ENCODE data around the gene TAAR6. TPM values are rescaled to one million over a fixed set of nuclear protein-coding genes. Genes with fewer than 3 reads are reported as not detected.
"Not testable (repeated sequence)": the region's sequence is repeated elsewhere in the genome, so short reads cannot be mapped to it uniquely, and the experiment has no call there.

TAAR6 gene
- polyA plus RNA-seq, 3 donors = 0.30 TPM; not detected in 2

- DNase-seq = no peak
Observed at GRCh38 chr6:132589454-132589853, 19.3 kb downstream of the TAAR6 start, which contains the start of gene TAAR5. Gene TAAR5 (minus strand): TSS chr6:132589741. CDS start chr6:132589686, 55 bp downstream.

DNA sequence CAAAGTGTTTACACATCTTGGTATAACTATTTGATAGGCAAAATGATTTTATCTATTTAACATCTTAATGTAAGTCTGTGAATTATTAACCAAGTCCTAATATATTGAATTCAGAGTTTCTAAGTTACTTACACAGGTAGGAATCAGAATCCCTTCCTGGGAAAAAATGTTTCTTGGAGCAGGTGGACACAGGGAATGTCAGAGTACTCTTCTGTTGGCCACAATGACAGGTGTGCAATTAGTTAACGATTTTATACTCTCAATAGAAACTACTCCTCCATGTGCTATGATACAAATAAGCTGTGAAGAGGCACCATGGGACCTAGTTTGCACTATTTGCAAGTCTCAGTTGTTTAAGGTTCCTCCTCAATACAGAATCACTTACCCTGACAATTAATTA lies 20.2 kb downstream of the TAAR6 start:
- no peak for DNase-seq

DNA sequence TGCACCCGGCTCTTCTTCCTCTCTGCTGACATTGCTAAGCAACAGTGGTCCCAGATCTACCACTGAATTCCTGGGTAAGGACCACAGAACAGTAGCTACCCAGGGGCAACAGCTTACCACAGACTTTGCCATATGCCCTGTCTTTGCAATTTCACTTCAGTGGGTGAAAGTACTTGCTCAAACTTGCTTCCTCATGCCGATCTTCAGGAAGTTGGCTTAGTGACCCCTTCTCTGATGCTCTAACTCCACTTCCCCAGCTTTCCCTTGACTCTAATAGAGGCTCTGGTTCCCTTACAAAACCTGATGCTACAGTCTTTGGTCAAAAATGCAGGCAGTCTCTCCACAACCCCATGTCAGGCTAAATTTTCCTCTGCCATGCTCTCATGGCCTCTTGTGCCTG lies 22.7 kb downstream of the TAAR6 start:
- DNase-seq = no peak

DNA sequence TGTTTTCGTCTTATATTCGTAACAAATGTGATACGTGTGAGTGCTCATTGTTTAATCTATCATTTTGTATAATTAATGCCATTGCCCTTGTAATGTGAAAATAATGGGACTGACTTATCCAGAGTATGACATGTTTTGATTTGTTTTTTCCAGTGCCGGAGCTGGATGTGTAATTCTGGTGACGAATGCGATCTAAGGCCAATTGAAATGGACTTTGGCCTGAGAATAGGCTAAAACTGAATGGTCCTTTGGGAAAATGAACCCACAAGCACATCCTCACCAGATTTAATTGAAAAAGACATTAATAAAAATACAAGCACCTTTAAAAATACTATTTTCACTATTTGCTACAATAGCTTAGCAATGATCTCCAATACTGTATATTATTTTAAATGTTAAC lies 26.1 kb downstream of the TAAR6 start:
- DNase-seq = no peak

DNA sequence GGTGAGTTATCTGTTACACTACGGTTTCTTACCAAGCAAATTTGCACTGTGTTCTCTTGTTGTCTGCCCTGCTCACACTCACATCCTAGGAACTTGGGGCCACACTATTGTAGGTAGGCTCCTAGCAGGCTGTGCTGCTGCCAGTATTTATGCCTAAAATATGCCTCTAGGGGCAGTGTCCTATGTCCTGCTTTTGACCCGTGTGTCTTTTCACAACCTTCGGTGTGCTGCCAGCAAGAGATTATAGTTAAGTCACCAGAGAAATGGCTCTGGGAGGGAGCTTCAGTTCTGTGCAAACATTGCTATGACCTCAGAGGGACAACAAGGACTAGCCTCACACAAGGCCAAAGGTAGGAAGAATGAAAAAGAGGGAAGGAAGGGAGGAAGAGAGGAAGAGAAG lies 28.4 kb downstream of the TAAR6 start:
- DNase-seq = no peak

DNA sequence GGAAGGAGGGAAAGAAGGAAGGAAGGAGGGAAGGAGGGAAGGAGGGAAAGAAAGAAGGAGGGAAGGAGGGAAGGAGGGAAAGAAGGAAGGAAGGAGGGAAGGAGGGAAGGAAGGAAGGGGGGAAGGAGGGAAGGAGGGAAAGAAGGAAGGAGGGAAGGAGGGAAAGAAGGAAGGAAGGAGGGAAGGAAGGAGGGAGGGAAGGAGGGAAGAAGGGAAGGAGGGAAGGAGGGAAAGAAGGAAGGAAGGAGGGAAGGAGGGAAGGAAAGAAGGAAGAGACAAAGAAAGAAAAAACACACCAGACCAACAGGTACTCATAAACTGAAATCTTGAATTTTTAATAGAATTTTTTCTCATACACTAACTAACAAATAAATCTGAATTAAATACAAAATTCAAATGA lies 30.8 kb downstream of the TAAR6 start:
- DNase-seq = not testable (repeated sequence)

- DNase-seq = no peak
Observed at GRCh38 chr6:132604635-132605152, 34.6 kb downstream of the TAAR6 start.

- no peak for DNase-seq
Observed at GRCh38 chr6:132607544-132608233, 37.6 kb downstream of the TAAR6 start.

DNA sequence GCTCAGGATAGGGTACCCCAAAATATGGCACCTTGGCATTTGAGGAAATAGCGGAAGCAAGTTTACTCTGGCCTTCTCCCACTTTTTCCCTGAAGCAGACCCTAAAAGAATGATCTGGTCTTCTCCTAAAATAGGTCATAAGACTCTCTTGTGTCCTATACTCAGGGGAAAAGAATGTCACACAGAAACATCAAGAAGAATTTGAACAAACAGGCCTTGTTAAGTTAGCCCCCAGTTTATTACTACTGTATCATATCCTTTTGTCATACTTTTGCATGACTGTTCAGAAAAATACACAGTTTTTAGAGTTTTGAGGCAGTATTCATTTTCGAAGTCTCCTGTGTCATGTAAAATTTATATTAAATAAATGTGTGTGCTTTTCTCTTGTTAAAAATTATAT lies 41.5 kb downstream of the TAAR6 start:
- DNase-seq = no peak

- DNase-seq = no peak
Observed at GRCh38 chr6:132612449-132613108, 42.5 kb downstream of the TAAR6 start.

GRCh38 chr6:132614554-132614953 lies 44.4 kb downstream of the TAAR6 start:
- DNase-seq = no peak

GRCh38 chr6:132616677-132617076 lies 46.6 kb downstream of the TAAR6 start:
- DNase-seq = no peak

Other genes with a start within 250 kb of the TAAR6 start
- 100 to 1,000 TPM; 168 to 201 (median 182) TPM for gene MOXD1, start 168.8 kb upstream of the TAAR6 start, polyA plus RNA-seq (ENCODE audit: insufficient read length in 3 of 3)
- gene STX7, start 57.2 kb upstream of the TAAR6 start, polyA plus RNA-seq (ENCODE audit: insufficient read length in 3 of 3) = 100 to 1,000 TPM in 1 of 3 donors, 10 to 100 TPM in 2; 86.7 to 103 (median 91.8) TPM
- gene TAAR9, start 32.0 kb upstream of the TAAR6 start, polyA plus RNA-seq (ENCODE audit: insufficient read length in 3 of 3) = not detected
- not detected for gene TAAR8, start 17.6 kb upstream of the TAAR6 start, polyA plus RNA-seq (ENCODE audit: insufficient read length in 3 of 3)
- gene TAAR5, start 19.4 kb downstream of the TAAR6 start, polyA plus RNA-seq (ENCODE audit: insufficient read length in 3 of 3) = not detected
- gene TAAR2, start 54.0 kb downstream of the TAAR6 start, polyA plus RNA-seq (ENCODE audit: insufficient read length in 3 of 3) = not detected
- gene TAAR1, start 88.9 kb downstream of the TAAR6 start, polyA plus RNA-seq (ENCODE audit: insufficient read length in 3 of 3) = under 1 TPM in 2 of 3 donors, not detected in 1; 0.16 to 0.17 TPM
- under 1 TPM; 0.14 to 0.19 (median 0.14) TPM for gene VNN1, start 143.7 kb downstream of the TAAR6 start, polyA plus RNA-seq (ENCODE audit: insufficient read length in 3 of 3)
- 1 to 10 TPM; 2.3 to 2.4 (median 2.3) TPM for gene VNN2, start 187.6 kb downstream of the TAAR6 start, polyA plus RNA-seq (ENCODE audit: insufficient read length in 3 of 3)
- 10 to 100 TPM; 28.2 to 30.9 (median 30.8) TPM for gene SLC18B1, start 228.3 kb downstream of the TAAR6 start, polyA plus RNA-seq (ENCODE audit: insufficient read length in 3 of 3)
- gene RPS12, start 244.2 kb downstream of the TAAR6 start, polyA plus RNA-seq (ENCODE audit: insufficient read length in 3 of 3) = 1,000 to 10,000 TPM; 1,706 to 2,135 (median 1,727) TPM